SK-N-SH treated with all-trans-retinoic acid at 6 μM for 48 hours (cell line): ENCODE data around the gene HRH1.

Source experiments
- ARNTL ChIP-seq: fragments of 450-650 bp; formaldehyde crosslinking; IDR thresholded peaks from 2 replicates; pipeline ENCODE4 v1.5.0; 2020; ENCODE audit warnings: low read depth, mild to moderate bottlenecking, moderate library complexity, borderline replicate concordance
- BACH2 ChIP-seq: fragments of 250-450 bp; sonication (Bioruptor Pico); IDR thresholded peaks from 2 replicates; pipeline ENCODE4 v1.9.0; 2021; ENCODE audit warnings: mild to moderate bottlenecking, borderline replicate concordance
- CREB5 ChIP-seq: fragments of 250-450 bp; sonication (Bioruptor Pico); IDR thresholded peaks from 2 replicates; pipeline ENCODE4 v1.5.1; 2020; ENCODE audit warnings: low read depth, mild to moderate bottlenecking, moderate library complexity
- CSDC2 ChIP-seq: fragments of 250-450 bp; sonication (Bioruptor Pico); IDR thresholded peaks from 2 replicates; pipeline ENCODE4 v1.5.0; 2020; ENCODE audit warnings: mild to moderate bottlenecking, moderate library complexity
- CSRNP3 ChIP-seq: fragments of 250-450 bp; sonication (Bioruptor Pico); IDR thresholded peaks from 2 replicates; pipeline ENCODE4 v1.5.1; 2021; ENCODE audit warnings: mild to moderate bottlenecking, moderate library complexity
- GLIS3 ChIP-seq: fragments of 250-450 bp; sonication (Bioruptor Pico); IDR thresholded peaks from 2 replicates; pipeline ENCODE4 v1.5.0; 2020; ENCODE audit warnings: mild to moderate bottlenecking, moderate library complexity
- PPARA ChIP-seq: fragments of 250-450 bp; sonication (Bioruptor Pico); IDR thresholded peaks from 2 replicates; pipeline ENCODE4 v1.5.0; 2020; ENCODE audit warnings: mild to moderate bottlenecking, borderline replicate concordance
- RARB ChIP-seq: fragments of 250-450 bp; sonication (Bioruptor Pico); IDR thresholded peaks from 2 replicates; pipeline ENCODE4 v1.8.0; 2021; ENCODE audit warnings: mild to moderate bottlenecking, moderate library complexity
- TSHZ2 ChIP-seq: fragments of 250-450 bp; sonication (Bioruptor Pico); IDR thresholded peaks from 2 replicates; pipeline ENCODE4 v1.5.0; 2020; ENCODE audit warnings: mild to moderate bottlenecking, moderate library complexity
- ZFP30 ChIP-seq: fragments of 450-650 bp; formaldehyde crosslinking; IDR thresholded peaks from 2 replicates; pipeline ENCODE4 v1.5.0; 2022; ENCODE audit warnings: mild to moderate bottlenecking, moderate library complexity
- ZNF8 ChIP-seq: fragments of 450-650 bp; formaldehyde crosslinking; IDR thresholded peaks from 2 replicates; pipeline ENCODE4 v1.5.0; 2020; ENCODE audit warnings: mild to moderate bottlenecking, moderate library complexity

GRCh38 chr3:11282250-11283138 lies 128.2 kb downstream of the HRH1 start:
- TF ChIP-seq BACH2 (no peak), GLIS3 (no peak), CSDC2 (CRISPR knock-in tag) (no peak), ZNF8 (no peak), CREB5 (CRISPR knock-in tag) (no peak), ZFP30 (CRISPR knock-in tag) (no peak), RARB (CRISPR knock-in tag) (no peak), ARNTL (CRISPR knock-in tag) (no peak), TSHZ2 (CRISPR knock-in tag) (no peak), CSRNP3 (CRISPR knock-in tag) (no peak), PPARA (CRISPR knock-in tag) (no peak)
